ENCODE results near the gene CRYBG1. TPM values are rescaled to one million over a fixed set of nuclear protein-coding genes. Genes with fewer than 3 reads are reported as not detected.

Gene CRYBG1
- total and polyA plus RNA-seq, 2 donors (not counting 3 experiments of a cell fraction or from before 2014, with no cell fraction given) = 4.1 to 30.1 TPM

DNA sequence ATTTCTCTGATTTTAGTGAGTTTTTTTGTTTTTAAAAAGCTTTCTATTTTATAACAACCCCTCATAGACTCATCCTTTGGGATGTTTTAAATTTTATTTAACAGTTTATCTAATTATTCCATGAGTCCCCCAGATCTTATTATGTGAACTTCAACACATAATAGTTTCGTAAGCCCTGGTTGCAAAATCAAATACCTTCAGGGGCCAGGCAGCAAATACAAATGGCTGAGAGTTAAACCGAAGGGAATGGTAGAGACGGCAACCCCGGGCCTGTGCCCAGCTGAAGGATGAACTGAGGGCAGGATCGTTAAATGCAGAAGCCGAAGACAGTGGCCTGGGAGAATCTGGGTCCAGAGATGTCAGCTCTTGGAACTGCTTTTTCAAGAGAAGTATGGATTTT, 180.4 kb downstream of the CRYBG1 start:
- H3K27me3 ChIP-seq (ENCODE audit: control insufficient read depth in 2 of 2, insufficient read depth in 2 of 2, low read length in 2 of 2) = no peaks in the 10 kb centered on the region
- no peak overlapping the region for H2AFZ ChIP-seq (ENCODE audit: low read depth, low read length)
- no peaks in the 10 kb centered on the region for H3K9me1 ChIP-seq (replicated peaks; ENCODE audit: control insufficient read depth, extremely low read depth, insufficient read depth, low read length)
- POLR2A ChIA-PET = no interaction called here
- H4K20me1 ChIP-seq (replicated peaks; ENCODE audit: control insufficient read depth, extremely low read depth, insufficient read depth, low read length) = no peaks in the 10 kb centered on the region
- H3K4me1 ChIP-seq (ENCODE audit: control insufficient read depth, extremely low read depth, insufficient read depth, low read length) = peaks cover 3% of the 10 kb centered on the region
- H3K27ac ChIP-seq (ENCODE audit: insufficient read depth, low read depth, low read length) = no peak overlapping the region
- no peaks in the 10 kb centered on the region for H3K79me2 ChIP-seq (ENCODE audit: control insufficient read depth, insufficient read depth, low read length)
- CTCF ChIA-PET = interaction anchor here (1.0 to 1.4 kb wide), 2 partner anchors 10 to 15 kb away, joined by 3 to 5 read pairs; no protein-coding TSS in a partner anchor
- H3K36me3 ChIP-seq (ENCODE audit: control insufficient read depth in 2 of 2, extremely low read depth in 1 of 2, insufficient read depth in 2 of 2, low read length in 2 of 2) = no peaks in the 10 kb centered on the region
- dilution Hi-C loops (cut with MboI; ENCODE audit: extremely low pct_ligation_motif_present, low sequenced_read_pairs) (no loop called here), intact Hi-C loops (cut with micrococcal nuclease) (no loop called here)
- H3K4me2 ChIP-seq (ENCODE audit: insufficient read depth, low read length) = no peak overlapping the region
- DNase-seq (ENCODE audit: low read depth, low spot score) (no peak), FAIRE-seq (no peak)
- no peaks in the 10 kb centered on the region for H3K9me3 ChIP-seq (replicated peaks; ENCODE audit: control insufficient read depth, insufficient read depth, low read length)
- BruUV-seq (replicated peaks) = no TSS peak
- no peak overlapping the region for H3K9ac ChIP-seq (replicated peaks; ENCODE audit: extremely low read depth, insufficient read depth, low read length)
- TF ChIP-seq POLR2A (IDR thresholded peaks at IDR 0.05; ENCODE audit: low read depth, low read length) (no peak), FOS (IDR thresholded peaks at IDR 0.05; ENCODE audit: borderline replicate concordance, insufficient read depth, low read length) (no peak), JUN (IDR thresholded peaks at IDR 0.05; ENCODE audit: borderline replicate concordance, insufficient read depth, insufficient read length, low read depth) (no peak), EZH2 (IDR thresholded peaks at IDR 0.05; ENCODE audit: borderline replicate concordance, low read depth, low read length, severe bottlenecking) (no peak), GATA2 (IDR thresholded peaks at IDR 0.05; ENCODE audit: insufficient read depth, insufficient read length, low read depth, low read length) (no peak), POLR2AphosphoS5 (IDR thresholded peaks at IDR 0.05; ENCODE audit: insufficient read depth, low read depth, low read length) (no peak), MYC (IDR thresholded peaks at IDR 0.05; ENCODE audit: low read depth, low read length) (no peak)
- TF ChIP-seq, protein P1, sequence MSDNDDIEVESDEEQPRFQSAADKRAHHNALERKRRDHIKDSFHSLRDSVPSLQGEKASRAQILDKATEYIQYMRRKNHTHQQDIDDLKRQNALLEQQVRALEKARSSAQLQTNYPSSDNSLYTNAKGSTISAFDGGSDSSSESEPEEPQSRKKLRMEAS (IDR thresholded peaks at IDR 0.05; ENCODE audit: insufficient read depth, insufficient read length) = no peak
- TF ChIP-seq, protein P2, sequence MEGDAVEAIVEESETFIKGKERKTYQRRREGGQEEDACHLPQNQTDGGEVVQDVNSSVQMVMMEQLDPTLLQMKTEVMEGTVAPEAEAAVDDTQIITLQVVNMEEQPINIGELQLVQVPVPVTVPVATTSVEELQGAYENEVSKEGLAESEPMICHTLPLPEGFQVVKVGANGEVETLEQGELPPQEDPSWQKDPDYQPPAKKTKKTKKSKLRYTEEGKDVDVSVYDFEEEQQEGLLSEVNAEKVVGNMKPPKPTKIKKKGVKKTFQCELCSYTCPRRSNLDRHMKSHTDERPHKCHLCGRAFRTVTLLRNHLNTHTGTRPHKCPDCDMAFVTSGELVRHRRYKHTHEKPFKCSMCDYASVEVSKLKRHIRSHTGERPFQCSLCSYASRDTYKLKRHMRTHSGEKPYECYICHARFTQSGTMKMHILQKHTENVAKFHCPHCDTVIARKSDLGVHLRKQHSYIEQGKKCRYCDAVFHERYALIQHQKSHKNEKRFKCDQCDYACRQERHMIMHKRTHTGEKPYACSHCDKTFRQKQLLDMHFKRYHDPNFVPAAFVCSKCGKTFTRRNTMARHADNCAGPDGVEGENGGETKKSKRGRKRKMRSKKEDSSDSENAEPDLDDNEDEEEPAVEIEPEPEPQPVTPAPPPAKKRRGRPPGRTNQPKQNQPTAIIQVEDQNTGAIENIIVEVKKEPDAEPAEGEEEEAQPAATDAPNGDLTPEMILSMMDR (IDR thresholded peaks at IDR 0.05; ENCODE audit: extremely low read depth in 1 of 2, insufficient read depth in 1 of 2, low read depth in 1 of 2, low read length in 2 of 2) = no peak
- no peak overlapping the region for H3K4me3 ChIP-seq (replicated peaks in 1 of 3; ENCODE audit: insufficient read depth in 1 of 3, low read depth in 1 of 3, low read length in 3 of 3)
